Trophoblast cell (in vitro differentiated cells and primary cell): ENCODE measurements around the gene SFT2D3.
A peak's percentile ranks its signal among the peaks of the same experiment; 100 is the strongest.

ENCODE experiments used
- DNase-seq, 2 donors: peaks; one replicate each; pipeline ENCODE4 v3.0.0-alpha.2; 2016
- H2AFZ ChIP-seq: 2 replicates; pipeline ENCODE4 v1.6.1; 2013; ENCODE audit warnings: low read length, moderate library complexity, mild to moderate bottlenecking; ENCODE audit not compliant: insufficient read depth, poor library complexity
- H2AK5ac ChIP-seq: 2 replicates; pipeline ENCODE4 v1.6.1; 2013; ENCODE audit warnings: mild to moderate bottlenecking, low read length
- H2BK120ac ChIP-seq: 2 replicates; pipeline ENCODE4 v1.6.1; 2013; ENCODE audit warnings: low read length, mild to moderate bottlenecking, moderate library complexity; ENCODE audit not compliant: insufficient read depth, poor library complexity
- H2BK12ac ChIP-seq: 2 replicates; pipeline ENCODE4 v1.6.1; 2013; ENCODE audit warnings: mild to moderate bottlenecking, low read length, moderate library complexity
- H2BK5ac ChIP-seq: 2 replicates; pipeline ENCODE4 v1.6.1; 2013; ENCODE audit warnings: low read length, low read depth, moderate library complexity, mild to moderate bottlenecking; ENCODE audit not compliant: poor library complexity
- H3K14ac ChIP-seq: 2 replicates; pipeline ENCODE4 v1.6.1; 2013; ENCODE audit warnings: mild to moderate bottlenecking, low read length
- H3K18ac ChIP-seq: 2 replicates; pipeline ENCODE4 v1.6.1; 2013; ENCODE audit warnings: mild to moderate bottlenecking, low read length
- H3K23ac ChIP-seq: 2 replicates; pipeline ENCODE4 v1.6.1; 2013; ENCODE audit warnings: low read length
- H3K27ac ChIP-seq: 2 replicates; pipeline ENCODE4 v1.5.1; 2013; ENCODE audit warnings: low read depth, mild to moderate bottlenecking, inconsistent platforms, low read length, moderate library complexity
- H3K27me3 ChIP-seq: 2 replicates; pipeline ENCODE4 v1.6.1; 2013; ENCODE audit warnings: inconsistent platforms, mild to moderate bottlenecking, low read length, moderate library complexity; ENCODE audit not compliant: insufficient read depth
- H3K36me3 ChIP-seq, 2 experiments: 1 replicate in 1 of 2; 2 replicates in 1 of 2; pipeline ENCODE4 v1.6.1; 2013; ENCODE audit warnings: low read length in 2 of 2, mild to moderate bottlenecking in 2 of 2, moderate library complexity in 1 of 2; ENCODE audit not compliant: insufficient read depth in 2 of 2, control insufficient read depth in 1 of 2
- H3K4ac ChIP-seq: 2 replicates; pipeline ENCODE4 v1.6.1; 2013; ENCODE audit warnings: low read depth, mild to moderate bottlenecking, low read length, moderate library complexity
- H3K4me1 ChIP-seq, 2 experiments: 1 replicate in 1 of 2; 2 replicates in 1 of 2; pipeline ENCODE4 v1.6.1; 2013; ENCODE audit warnings: low read length in 2 of 2, mild to moderate bottlenecking in 2 of 2, moderate library complexity in 1 of 2; ENCODE audit not compliant: insufficient read depth in 2 of 2, control insufficient read depth in 1 of 2
- H3K4me2 ChIP-seq: 2 replicates; pipeline ENCODE4 v1.6.1; 2013; ENCODE audit warnings: inconsistent platforms, mild to moderate bottlenecking, low read length, moderate library complexity
- H3K4me3 ChIP-seq: 2 replicates; pipeline ENCODE4 v1.5.1; 2013; ENCODE audit warnings: mild to moderate bottlenecking, low read depth, low read length, inconsistent platforms
- H3K79me1 ChIP-seq: one replicate; pipeline ENCODE4 v1.6.1; 2013; ENCODE audit warnings: low read length
- H3K79me2 ChIP-seq: 2 replicates; pipeline ENCODE4 v1.6.1; 2013; ENCODE audit warnings: low read length, mild to moderate bottlenecking; ENCODE audit not compliant: control insufficient read depth, insufficient read depth, poor library complexity
- H3K9ac ChIP-seq: 2 replicates; pipeline ENCODE4 v1.6.1; 2013; ENCODE audit warnings: mild to moderate bottlenecking, low read length
- H3K9me3 ChIP-seq: 2 replicates; pipeline ENCODE4 v1.6.1; 2013; ENCODE audit warnings: low read depth, mild to moderate bottlenecking, control low read depth, inconsistent platforms, low read length; ENCODE audit not compliant: insufficient read depth
- H4K12ac ChIP-seq: 2 replicates; pipeline ENCODE4 v1.6.1; 2013; ENCODE audit warnings: low read depth, mild to moderate bottlenecking, low read length, moderate library complexity
- H4K8ac ChIP-seq: 2 replicates; pipeline ENCODE4 v1.6.1; 2013; ENCODE audit warnings: low read depth, mild to moderate bottlenecking, low read length, moderate library complexity
- H4K91ac ChIP-seq: one replicate; pipeline ENCODE4 v1.6.1; 2013; ENCODE audit warnings: low read depth, mild to moderate bottlenecking, low read length, moderate library complexity
- WGBS: extraction: QIAGEN DNeasy Blood & Tissue Kit; methylation state at CpG from one replicate; pipeline ENCODE4 v1.1.7; 2013; ENCODE audit warnings: missing lambda C conversion rate; ENCODE audit not compliant: insufficient read length, insufficient coverage; ENCODE audit errors: extremely low coverage; 5-methylcytosine and 5-hydroxymethylcytosine counted together

The SFT2D3 gene

DNA sequence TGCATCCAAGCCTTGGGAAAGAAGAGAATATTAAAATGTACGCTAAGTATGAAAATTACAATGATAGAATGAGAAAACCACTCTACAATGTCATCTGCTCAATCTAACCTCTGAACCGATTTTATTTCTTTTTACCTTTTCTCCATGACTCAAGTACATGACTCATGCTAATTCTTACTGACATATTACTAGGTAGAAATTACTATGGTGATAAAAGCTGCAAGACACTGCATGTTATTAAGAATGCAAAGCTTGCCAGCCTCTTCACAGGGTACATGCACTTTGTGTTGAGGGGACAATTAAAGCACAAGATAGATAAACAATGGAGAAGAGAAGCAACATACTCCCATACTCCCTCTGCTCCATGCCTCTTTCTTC, 20.7 kb downstream of the SFT2D3 start:
- Histone ChIP-seq H3K23ac (no peak overlapping the region), H3K18ac (no peak overlapping the region)
- no CpG with 5 or more reads among the region's 2 CpGs for WGBS

DNA sequence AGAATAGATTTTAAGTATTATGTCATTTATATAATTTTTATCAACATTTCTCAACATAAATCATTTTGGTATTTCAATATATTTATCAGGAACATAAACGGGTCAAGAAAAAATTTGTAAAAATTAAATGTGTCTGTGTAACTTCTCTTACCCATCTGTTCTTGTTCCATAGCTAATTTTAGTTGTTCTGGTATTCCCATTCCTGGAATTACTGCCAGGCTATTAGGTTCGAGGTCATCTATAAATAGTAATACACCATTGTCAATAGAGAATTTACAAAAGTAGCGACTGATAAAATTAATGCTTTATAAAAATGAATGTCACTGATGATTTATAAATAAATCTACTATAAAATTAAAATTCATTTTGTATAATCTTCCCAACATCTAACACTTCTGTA, 21.5 kb downstream of the SFT2D3 start:
- Histone ChIP-seq H4K8ac (no peak overlapping the region), H3K18ac (no peak overlapping the region), H3K36me3 (peaks cover 24 to 33% of the 10 kb centered on the region in 2 experiments), H3K9ac (no peak overlapping the region), H2BK12ac (no peak overlapping the region), H3K27ac (no peak overlapping the region), H4K12ac (no peak overlapping the region), H2AK5ac (no peak overlapping the region), H2BK5ac (no peak overlapping the region), H2BK120ac (no peak overlapping the region), H3K23ac (no peak overlapping the region), H3K14ac (no peak overlapping the region), H3K27me3 (no peaks in the 10 kb centered on the region), H3K79me2 (no peaks in the 10 kb centered on the region), H3K9me3 (no peaks in the 10 kb centered on the region), H3K79me1 (no peaks in the 10 kb centered on the region), H4K91ac (no peak overlapping the region), H2AFZ (no peak overlapping the region), H3K4me1 (no peaks in the 10 kb centered on the region), H3K4ac (no peak overlapping the region), H3K4me3 (no peak overlapping the region), H3K4me2 (no peak overlapping the region)
- WGBS, result no CpG with 5 or more reads among the region's 3 CpGs
- no peak for DNase-seq

More for the DNA sequence above, 20.7 kb downstream of the SFT2D3 start:
- Histone ChIP-seq H2AK5ac (no peak overlapping the region), H4K91ac (no peak overlapping the region), H3K4ac (no peak overlapping the region), H2BK120ac (no peak overlapping the region), H3K4me1 (no peaks in the 10 kb centered on the region), H3K79me2 (no peaks in the 10 kb centered on the region), H2BK12ac (no peak overlapping the region), H3K14ac (no peak overlapping the region), H3K27ac (no peak overlapping the region), H3K9ac (no peak overlapping the region), H4K8ac (no peak overlapping the region), H3K36me3 (peaks cover 24 to 35% of the 10 kb centered on the region in 2 experiments), H3K79me1 (no peaks in the 10 kb centered on the region), H4K12ac (no peak overlapping the region), H3K9me3 (no peaks in the 10 kb centered on the region), H3K4me2 (no peak overlapping the region), H3K27me3 (no peaks in the 10 kb centered on the region), H3K4me3 (no peak overlapping the region), H2BK5ac (no peak overlapping the region), H2AFZ (no peak overlapping the region)
- DNase-seq, result peak in 1 of 2 donors; percentile 10

DNA sequence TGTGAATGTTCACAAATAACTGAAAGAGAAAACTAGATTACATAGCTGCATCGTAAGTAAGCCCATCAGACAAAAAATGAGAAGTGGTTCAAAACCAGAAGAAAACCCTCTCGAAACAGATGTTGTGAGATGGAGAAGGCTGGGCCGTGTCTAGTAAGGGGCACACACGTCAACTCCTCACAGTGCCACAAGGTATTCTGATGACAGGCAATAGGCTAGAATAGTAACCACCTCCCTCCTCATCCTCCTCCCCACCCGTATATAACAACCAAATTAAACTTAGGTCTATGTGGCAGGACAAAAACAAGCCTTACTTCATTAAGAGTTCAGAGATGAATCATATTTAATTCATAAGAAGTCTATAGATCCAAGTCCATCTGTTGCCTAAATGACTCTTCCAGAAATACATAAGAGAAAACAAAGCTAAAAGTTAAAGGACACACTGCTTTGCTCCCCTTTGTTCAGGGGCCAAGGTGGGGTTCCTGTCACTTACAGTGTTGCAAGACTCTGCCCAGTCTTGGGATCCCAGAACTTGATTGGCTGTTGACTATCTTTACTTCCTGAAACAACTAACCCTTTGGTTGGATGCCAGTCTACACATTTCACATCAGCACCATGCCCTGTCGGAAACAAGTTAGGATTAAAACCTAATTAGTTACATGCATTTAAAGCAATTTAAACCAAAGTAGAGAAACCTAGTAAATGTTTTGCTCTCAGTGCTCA, 25.0 kb downstream of the SFT2D3 start:
- H4K12ac ChIP-seq, result no peak overlapping the region
- no peak overlapping the region for H3K4me2 ChIP-seq
- peaks cover 4 to 10% of the 10 kb centered on the region in 2 experiments for H3K36me3 ChIP-seq
- no peak overlapping the region for H2BK12ac ChIP-seq
- H2BK120ac ChIP-seq, result no peak overlapping the region
- no peaks in the 10 kb centered on the region for H3K4me1 ChIP-seq
- no peak overlapping the region for H3K27ac ChIP-seq
- no peak overlapping the region for H3K9ac ChIP-seq
- no CpG with 5 or more reads among the region's 6 CpGs for WGBS
- no peak overlapping the region for H3K23ac ChIP-seq
- no peak overlapping the region for H2AFZ ChIP-seq
- H3K79me2 ChIP-seq, result no peaks in the 10 kb centered on the region
- no peak overlapping the region for H3K4me3 ChIP-seq
- no peak overlapping the region for H2BK5ac ChIP-seq
- no peak overlapping the region for H4K8ac ChIP-seq
- no peaks in the 10 kb centered on the region for H3K27me3 ChIP-seq
- H3K4ac ChIP-seq, result no peak overlapping the region
- no peak for DNase-seq
- H4K91ac ChIP-seq, result no peak overlapping the region
- no peaks in the 10 kb centered on the region for H3K9me3 ChIP-seq
- no peaks in the 10 kb centered on the region for H3K79me1 ChIP-seq
- no peak overlapping the region for H3K14ac ChIP-seq
- H3K18ac ChIP-seq, result no peak overlapping the region
- no peak overlapping the region for H2AK5ac ChIP-seq

DNA sequence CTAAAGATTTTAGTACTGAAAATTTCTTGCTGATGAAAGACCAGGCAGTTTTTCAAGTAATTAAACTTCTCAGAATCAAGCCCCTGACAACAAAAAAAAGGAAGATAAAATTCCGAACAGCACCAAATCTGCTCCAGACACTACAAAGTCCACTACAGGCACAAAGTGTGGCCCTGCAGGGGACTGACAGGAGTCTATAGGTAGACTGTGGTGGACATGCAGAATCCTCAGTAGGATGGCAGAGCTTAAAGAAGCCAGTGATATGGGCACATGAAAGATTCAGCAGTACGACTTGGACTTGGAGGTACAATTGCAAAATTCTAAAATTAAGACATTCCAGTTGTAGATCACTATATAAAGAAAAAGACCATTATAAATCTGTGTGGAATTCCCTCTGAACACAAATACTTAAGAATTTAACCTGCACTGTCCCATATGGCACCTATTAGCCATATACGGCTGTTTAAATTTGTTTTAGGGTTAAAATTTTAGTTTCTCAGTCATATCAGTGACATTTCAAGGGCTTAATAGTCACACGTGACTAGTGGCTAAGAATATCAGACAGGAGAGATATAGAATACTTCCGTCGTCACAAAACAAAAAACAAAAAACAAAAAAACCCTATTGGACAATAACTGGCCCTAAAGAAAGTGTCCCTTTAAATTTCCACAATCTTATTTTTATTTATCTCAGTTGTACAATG, 32.0 kb downstream of the SFT2D3 start:
- Histone ChIP-seq H3K23ac (no peak overlapping the region), H3K27me3 (no peaks in the 10 kb centered on the region)
- no CpG with 5 or more reads among the region's 6 CpGs for WGBS

More for the DNA sequence above, 32.0 kb downstream of the SFT2D3 start:
- no peak overlapping the region for H3K27ac ChIP-seq
- no peak overlapping the region for H3K4me2 ChIP-seq
- no peaks in the 10 kb centered on the region for H3K79me1 ChIP-seq
- no peak overlapping the region for H4K8ac ChIP-seq
- no peak for DNase-seq
- H3K9ac ChIP-seq, result no peak overlapping the region
- H4K12ac ChIP-seq, result no peak overlapping the region
- no peaks in the 10 kb centered on the region for H3K9me3 ChIP-seq
- H3K4ac ChIP-seq, result no peak overlapping the region
- no peaks in the 10 kb centered on the region for H3K4me1 ChIP-seq
- H2AK5ac ChIP-seq, result no peak overlapping the region
- no peak overlapping the region for H3K4me3 ChIP-seq
- no peak overlapping the region for H4K91ac ChIP-seq
- H2BK5ac ChIP-seq, result no peak overlapping the region
- no peak overlapping the region for H3K18ac ChIP-seq
- no peaks in the 10 kb centered on the region for H3K79me2 ChIP-seq
- H2BK120ac ChIP-seq, result no peak overlapping the region
- peaks cover 2 to 4% of the 10 kb centered on the region in 2 experiments for H3K36me3 ChIP-seq
- no peak overlapping the region for H2BK12ac ChIP-seq
- no peak overlapping the region for H2AFZ ChIP-seq
- H3K14ac ChIP-seq, result no peak overlapping the region
